HepG2 (cell line): ENCODE data around the gene MUL1. TPM values are rescaled to one million over a fixed set of nuclear protein-coding genes. Genes with fewer than 3 reads are reported as not detected.

Source experiments
- ARHGAP35 ChIP-seq: sonication (generic); formaldehyde crosslinking; IDR thresholded peaks from 2 replicates; pipeline ENCODE4 v1.9.0; 2022; ENCODE audit warnings: mild to moderate bottlenecking, inconsistent platforms, moderate library complexity, missing genetic modification reagents, borderline replicate concordance
- ASH2L ChIP-seq: fragments of 300-600, 200-600 bp; sonication (generic); IDR thresholded peaks from 2 replicates; pipeline ENCODE4 v1.7.0; 2017; ENCODE audit warnings: low read depth, mild to moderate bottlenecking, moderate library complexity, mixed read lengths, low read length; ENCODE audit not compliant: insufficient read length
- BRCA1 ChIP-seq: sonication (generic); formaldehyde crosslinking; IDR thresholded peaks from 2 replicates; pipeline ENCODE4 v1.4.0; 2020; ENCODE audit warnings: missing genetic modification reagents
- CBFB ChIP-seq: sonication (generic); formaldehyde crosslinking; IDR thresholded peaks from 2 replicates; pipeline ENCODE4 v1.4.0; 2020; ENCODE audit warnings: missing genetic modification reagents
- CREM ChIP-seq, 2 experiments: sonication (generic) in 1 of 2; formaldehyde crosslinking in 1 of 2; IDR thresholded peaks; 2 replicates each; pipeline versions ENCODE4 v1.4.0 to v1.6.1; 2016 to 2020; ENCODE audit warnings: antibody characterized with exemption in 1 of 2, mild to moderate bottlenecking in 1 of 2, missing genetic modification reagents in 1 of 2
- FOXJ3 ChIP-seq: sonication (generic); formaldehyde crosslinking; IDR thresholded peaks from 2 replicates; pipeline ENCODE4 v1.4.0; 2020; ENCODE audit warnings: missing genetic modification reagents, mild to moderate bottlenecking, borderline replicate concordance
- MATR3 ChIP-seq: sonication (generic); formaldehyde crosslinking; IDR thresholded peaks from 2 replicates; pipeline ENCODE4 v1.4.0; 2020; ENCODE audit warnings: missing genetic modification reagents
- NFATC3 ChIP-seq: sonication (generic); formaldehyde crosslinking; IDR thresholded peaks from 2 replicates; pipeline ENCODE4 v1.5.1; 2020; ENCODE audit warnings: mild to moderate bottlenecking, missing genetic modification reagents
- NFYC ChIP-seq: IDR thresholded peaks from 2 replicates; pipeline ENCODE4 v1.6.1; 2016; ENCODE audit warnings: missing genetic modification reagents, missing compliant biosample characterization
- NONO ChIP-seq, 2 experiments: fragments of 450-650 bp in 1 of 2; sonication (generic) in 1 of 2; formaldehyde crosslinking in 1 of 2; IDR thresholded peaks in 1 of 2; conservative IDR thresholded peaks in 1 of 2; 2 replicates each; pipeline versions ENCODE4 v1.6.1 to v1.8.0; 2017 to 2022; ENCODE audit warnings: mild to moderate bottlenecking in 1 of 2, missing genetic modification reagents in 1 of 2, moderate library complexity in 1 of 2
- REPIN1 ChIP-seq: sonication (generic); formaldehyde crosslinking; IDR thresholded peaks from 2 replicates; pipeline ENCODE4 v1.8.0; 2022; ENCODE audit warnings: missing genetic modification reagents, low read depth, mild to moderate bottlenecking, borderline replicate concordance
- SMAD1 ChIP-seq: sonication (generic); formaldehyde crosslinking; IDR thresholded peaks from 2 replicates; pipeline ENCODE4 v1.4.0; 2020; ENCODE audit warnings: missing genetic modification reagents, low read depth, mild to moderate bottlenecking, borderline replicate concordance
- SRSF1 ChIP-seq: fragments of 200-400 bp; formaldehyde crosslinking; optimal IDR thresholded peaks from 2 replicates; pipeline ENCODE3; 2017; ENCODE audit warnings: mild to moderate bottlenecking, low read depth, low read length, moderate library complexity
- ZFP90 ChIP-seq: sonication (generic); formaldehyde crosslinking; IDR thresholded peaks from 2 replicates; pipeline ENCODE4 v1.8.0; 2022; ENCODE audit warnings: missing genetic modification reagents, mild to moderate bottlenecking, inconsistent platforms, borderline replicate concordance
- ZNF205 ChIP-seq: IDR thresholded peaks from 2 replicates; pipeline ENCODE4 v1.6.1; 2018; ENCODE audit warnings: missing biosample characterization, missing genetic modification reagents
- ZNF7 ChIP-seq: IDR thresholded peaks from 2 replicates; pipeline ENCODE4 v1.6.1; 2016; ENCODE audit warnings: missing biosample characterization, missing genetic modification reagents
- ZNF709 ChIP-seq: sonication (generic); formaldehyde crosslinking; IDR thresholded peaks from 2 replicates; pipeline ENCODE4 v1.5.0; 2020; ENCODE audit warnings: mild to moderate bottlenecking, missing genetic modification reagents
- polyA plus RNA-seq, 8 experiments: library from polyadenylated mRNA; depleted of rRNA in 3 of 8; stranded (reverse) in 7 of 8; unstranded in 1 of 8; fragments of >200 nt; fragmentation: Illumina TruSeq in 4 of 8; extraction: Trizol in 4 of 8; gene quantifications; 2 replicates each; pipeline versions ENCODE4 v1.2.1 to v1.2.3, GENCODE V29; 2011 to 2016; ENCODE audit warnings: low read depth in 4 of 8, missing spikeins in 1 of 8, mixed read lengths in 1 of 8; ENCODE audit not compliant: insufficient read depth in 1 of 8
- total RNA-seq, 5 experiments: library from RNA; depleted of rRNA; stranded (reverse); fragments of >200 nt; fragmentation: Illumina TruSeq; extraction: Trizol; gene quantifications; 2 replicates each; pipeline ENCODE4 v1.2.3, GENCODE V29; 2016; ENCODE audit warnings: low read depth in 1 of 5
- TF ChIP-seq, protein P1 (sequence below): sonication (generic); formaldehyde crosslinking; IDR thresholded peaks from 2 replicates; pipeline ENCODE4 v1.4.0; 2020; ENCODE audit warnings: missing genetic modification reagents, borderline replicate concordance
- TF ChIP-seq, protein P2 (sequence below): sonication (generic); formaldehyde crosslinking; IDR thresholded peaks from 2 replicates; pipeline ENCODE4 v1.8.0; 2023; ENCODE audit warnings: mild to moderate bottlenecking, missing genetic modification reagents
- TF ChIP-seq, protein P3 (sequence below): IDR thresholded peaks from 2 replicates; pipeline ENCODE4 v1.6.1; 2016
- TF ChIP-seq, protein P4 (sequence below): sonication (generic); formaldehyde crosslinking; IDR thresholded peaks from 2 replicates; pipeline ENCODE4 v1.8.1; 2023; ENCODE audit warnings: missing genetic modification reagents, mild to moderate bottlenecking, borderline replicate concordance

MUL1 gene
- total and polyA plus RNA-seq, 2 of the 13 experiments (the other 11 are each of a cell fraction or from before 2014, with no cell fraction given) = 21.5 to 26.5 TPM

DNA sequence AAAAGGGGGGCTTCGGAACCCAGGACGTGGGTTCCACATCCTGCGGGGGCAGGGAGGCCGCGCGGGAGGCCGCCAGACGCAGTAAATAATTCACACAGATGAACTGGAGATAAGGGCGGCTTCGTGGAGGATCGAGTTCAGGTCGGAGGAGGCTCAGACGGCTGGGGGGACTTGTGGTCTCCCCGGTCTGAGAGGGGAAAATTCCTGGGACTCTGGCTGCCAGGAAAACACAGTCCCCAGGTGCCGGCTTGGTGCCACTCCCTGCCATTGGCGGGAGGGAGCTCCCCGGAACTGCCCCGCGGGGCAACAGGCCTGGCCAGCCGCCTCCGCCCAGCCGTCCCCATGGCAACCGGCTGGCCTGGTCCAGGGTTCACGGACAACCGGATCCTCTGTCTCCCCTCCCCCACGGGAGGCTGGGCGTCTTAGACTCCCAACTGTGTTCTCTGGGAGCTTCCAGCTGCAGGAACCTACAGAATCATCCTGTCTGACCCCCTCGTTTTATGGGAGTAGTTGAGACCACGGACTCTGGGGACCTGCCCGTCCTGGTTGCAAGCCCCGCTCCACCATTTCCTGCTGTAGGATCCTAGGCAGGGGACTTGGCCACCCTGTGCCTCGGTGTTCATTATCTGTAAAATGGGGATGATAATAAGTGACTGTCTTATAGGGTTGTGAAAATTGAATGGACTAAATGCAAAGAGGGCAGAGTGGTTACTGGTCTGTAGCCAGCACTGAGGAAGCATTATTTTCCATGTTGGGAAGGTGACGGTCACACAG is 31.5 kb downstream of the MUL1 start (continued):
- TF ChIP-seq, protein P1, sequence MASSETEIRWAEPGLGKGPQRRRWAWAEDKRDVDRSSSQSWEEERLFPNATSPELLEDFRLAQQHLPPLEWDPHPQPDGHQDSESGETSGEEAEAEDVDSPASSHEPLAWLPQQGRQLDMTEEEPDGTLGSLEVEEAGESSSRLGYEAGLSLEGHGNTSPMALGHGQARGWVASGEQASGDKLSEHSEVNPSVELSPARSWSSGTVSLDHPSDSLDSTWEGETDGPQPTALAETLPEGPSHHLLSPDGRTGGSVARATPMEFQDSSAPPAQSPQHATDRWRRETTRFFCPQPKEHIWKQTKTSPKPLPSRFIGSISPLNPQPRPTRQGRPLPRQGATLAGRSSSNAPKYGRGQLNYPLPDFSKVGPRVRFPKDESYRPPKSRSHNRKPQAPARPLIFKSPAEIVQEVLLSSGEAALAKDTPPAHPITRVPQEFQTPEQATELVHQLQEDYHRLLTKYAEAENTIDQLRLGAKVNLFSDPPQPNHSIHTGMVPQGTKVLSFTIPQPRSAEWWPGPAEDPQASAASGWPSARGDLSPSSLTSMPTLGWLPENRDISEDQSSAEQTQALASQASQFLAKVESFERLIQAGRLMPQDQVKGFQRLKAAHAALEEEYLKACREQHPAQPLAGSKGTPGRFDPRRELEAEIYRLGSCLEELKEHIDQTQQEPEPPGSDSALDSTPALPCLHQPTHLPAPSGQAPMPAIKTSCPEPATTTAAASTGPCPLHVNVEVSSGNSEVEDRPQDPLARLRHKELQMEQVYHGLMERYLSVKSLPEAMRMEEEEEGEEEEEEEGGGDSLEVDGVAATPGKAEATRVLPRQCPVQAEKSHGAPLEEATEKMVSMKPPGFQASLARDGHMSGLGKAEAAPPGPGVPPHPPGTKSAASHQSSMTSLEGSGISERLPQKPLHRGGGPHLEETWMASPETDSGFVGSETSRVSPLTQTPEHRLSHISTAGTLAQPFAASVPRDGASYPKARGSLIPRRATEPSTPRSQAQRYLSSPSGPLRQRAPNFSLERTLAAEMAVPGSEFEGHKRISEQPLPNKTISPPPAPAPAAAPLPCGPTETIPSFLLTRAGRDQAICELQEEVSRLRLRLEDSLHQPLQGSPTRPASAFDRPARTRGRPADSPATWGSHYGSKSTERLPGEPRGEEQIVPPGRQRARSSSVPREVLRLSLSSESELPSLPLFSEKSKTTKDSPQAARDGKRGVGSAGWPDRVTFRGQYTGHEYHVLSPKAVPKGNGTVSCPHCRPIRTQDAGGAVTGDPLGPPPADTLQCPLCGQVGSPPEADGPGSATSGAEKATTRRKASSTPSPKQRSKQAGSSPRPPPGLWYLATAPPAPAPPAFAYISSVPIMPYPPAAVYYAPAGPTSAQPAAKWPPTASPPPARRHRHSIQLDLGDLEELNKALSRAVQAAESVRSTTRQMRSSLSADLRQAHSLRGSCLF = no peak
- TF ChIP-seq REPIN1 = peak; percentile 94
- no peak for TF ChIP-seq BRCA1 (CRISPR knock-in tag)
- peak; percentile 58; the same call in 1 of the 2 replicates for TF ChIP-seq FOXJ3
- TF ChIP-seq, protein P2, sequence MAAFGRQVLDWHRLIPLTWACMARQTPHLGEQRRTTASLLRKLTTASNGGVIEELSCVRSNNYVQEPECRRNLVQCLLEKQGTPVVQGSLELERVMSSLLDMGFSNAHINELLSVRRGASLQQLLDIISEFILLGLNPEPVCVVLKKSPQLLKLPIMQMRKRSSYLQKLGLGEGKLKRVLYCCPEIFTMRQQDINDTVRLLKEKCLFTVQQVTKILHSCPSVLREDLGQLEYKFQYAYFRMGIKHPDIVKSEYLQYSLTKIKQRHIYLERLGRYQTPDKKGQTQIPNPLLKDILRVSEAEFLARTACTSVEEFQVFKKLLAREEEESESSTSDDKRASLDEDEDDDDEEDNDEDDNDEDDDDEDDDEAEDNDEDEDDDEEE (CRISPR knock-in tag) = peak; percentile 46; the same call in 1 of the 2 replicates
- no peak for TF ChIP-seq ZNF7 (CRISPR knock-in tag)
- peak; percentile 55; the same call in 1 of the 2 replicates for TF ChIP-seq CREM (IDR thresholded peaks at IDR 0.05)
- TF ChIP-seq CREM (CRISPR knock-in tag; IDR thresholded peaks at IDR 0.05) = no peak
- no peak for TF ChIP-seq NFATC3
- TF ChIP-seq NFYC (CRISPR knock-in tag) = peak; percentile 46
- TF ChIP-seq, protein P3, sequence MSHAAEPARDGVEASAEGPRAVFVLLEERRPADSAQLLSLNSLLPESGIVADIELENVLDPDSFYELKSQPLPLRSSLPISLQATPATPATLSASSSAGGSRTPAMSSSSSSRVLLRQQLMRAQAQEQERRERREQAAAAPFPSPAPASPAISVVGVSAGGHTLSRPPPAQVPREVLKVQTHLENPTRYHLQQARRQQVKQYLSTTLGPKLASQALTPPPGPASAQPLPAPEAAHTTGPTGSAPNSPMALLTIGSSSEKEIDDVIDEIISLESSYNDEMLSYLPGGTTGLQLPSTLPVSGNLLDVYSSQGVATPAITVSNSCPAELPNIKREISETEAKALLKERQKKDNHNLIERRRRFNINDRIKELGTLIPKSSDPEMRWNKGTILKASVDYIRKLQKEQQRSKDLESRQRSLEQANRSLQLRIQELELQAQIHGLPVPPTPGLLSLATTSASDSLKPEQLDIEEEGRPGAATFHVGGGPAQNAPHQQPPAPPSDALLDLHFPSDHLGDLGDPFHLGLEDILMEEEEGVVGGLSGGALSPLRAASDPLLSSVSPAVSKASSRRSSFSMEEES (CRISPR knock-in tag) = peak; percentile 58; the same call in 1 of the 2 replicates
- no peak for TF ChIP-seq ZNF205 (CRISPR knock-in tag)
- TF ChIP-seq NONO (IDR thresholded peaks at IDR 0.05) = no peak
- peak; percentile 91; the same call in 1 of the 2 replicates for TF ChIP-seq NONO (CRISPR knock-in tag; conservative IDR thresholded peaks at IDR 0.05)
- peak; percentile 79 for TF ChIP-seq CBFB (CRISPR knock-in tag)
- peak; percentile 95 for TF ChIP-seq ASH2L
- no peak for TF ChIP-seq ARHGAP35 (CRISPR knock-in tag)
- peak; percentile 66; the same call in 1 of the 2 replicates for TF ChIP-seq ZFP90
- 0 out of 2 replicates have a peak, but pooled peaks have one; percentile 2 for TF ChIP-seq SMAD1 (CRISPR knock-in tag)
- TF ChIP-seq ZNF709 (CRISPR knock-in tag) = peak; percentile 73
- TF ChIP-seq, protein P4, sequence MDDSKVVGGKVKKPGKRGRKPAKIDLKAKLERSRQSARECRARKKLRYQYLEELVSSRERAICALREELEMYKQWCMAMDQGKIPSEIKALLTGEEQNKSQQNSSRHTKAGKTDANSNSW (CRISPR knock-in tag) = 0 out of 2 replicates have a peak, but pooled peaks have one; percentile 7
- no peak for TF ChIP-seq MATR3 (CRISPR knock-in tag)
- TF ChIP-seq SRSF1 = no peak
